Osteoblast (primary cell): ENCODE data around the gene ARHGAP35. TPM values are rescaled to one million over a fixed set of nuclear protein-coding genes. Genes with fewer than 3 reads are reported as not detected.

ENCODE experiments used
- DNase-seq: peaks from one replicate; pipeline ENCODE4 v3.0.0; 2011; ENCODE audit warnings: low spot score, mixed read lengths; ENCODE audit not compliant: insufficient read length; ENCODE audit errors: missing footprints
- H2AFZ ChIP-seq: 2 replicates; pipeline ENCODE4 v1.6.0; 2011; ENCODE audit warnings: mild to moderate bottlenecking, low read length
- H3K27ac ChIP-seq: 2 replicates; pipeline ENCODE4 v1.5.1; 2011; ENCODE audit warnings: mild to moderate bottlenecking, low read depth, low read length, moderate library complexity
- H3K27me3 ChIP-seq: 2 replicates; pipeline ENCODE4 v1.6.0; 2012; ENCODE audit warnings: mild to moderate bottlenecking, control low read depth, inconsistent platforms, low read length, moderate library complexity; ENCODE audit not compliant: insufficient read depth
- H3K36me3 ChIP-seq: 2 replicates; pipeline ENCODE4 v1.5.1; 2011; ENCODE audit warnings: mild to moderate bottlenecking, low read length, control low read depth, moderate library complexity; ENCODE audit not compliant: insufficient read depth
- H3K4me1 ChIP-seq: 2 replicates; pipeline ENCODE4 v1.5.1; 2011; ENCODE audit warnings: mild to moderate bottlenecking, low read length, control low read depth, moderate library complexity; ENCODE audit not compliant: insufficient read depth
- H3K4me2 ChIP-seq: 2 replicates; pipeline ENCODE4 v1.6.0; 2011; ENCODE audit warnings: mild to moderate bottlenecking, low read length; ENCODE audit not compliant: insufficient read depth
- H3K4me3 ChIP-seq: fragments of 200-600 bp; sonication (generic); 3 replicates; pipeline ENCODE4 v1.5.1; 2012; ENCODE audit warnings: mild to moderate bottlenecking, low read length, inconsistent platforms; ENCODE audit not compliant: insufficient read depth
- H3K79me2 ChIP-seq: 2 replicates; pipeline ENCODE4 v1.6.0; 2012; ENCODE audit warnings: mild to moderate bottlenecking, low read length, control low read depth, inconsistent platforms; ENCODE audit not compliant: insufficient read depth
- H3K9me3 ChIP-seq: 2 replicates; pipeline ENCODE4 v1.5.1; 2011; ENCODE audit warnings: low read depth, low read length, control low read depth
- H4K20me1 ChIP-seq: 2 replicates; pipeline ENCODE4 v1.6.0; 2012; ENCODE audit warnings: mild to moderate bottlenecking, low read length, control low read depth; ENCODE audit not compliant: insufficient read depth
- CTCF ChIP-seq: IDR thresholded peaks from 2 replicates; pipeline ENCODE4 v1.5.1; 2011; ENCODE audit warnings: mild to moderate bottlenecking, low read depth, low read length, moderate library complexity; ENCODE audit errors: extremely low read depth
- total RNA-seq: library from RNA; depleted of rRNA; stranded (reverse); fragments of >200 nt; gene quantifications from 2 replicates; pipeline ENCODE4 v1.2.3, GENCODE V29; 2012

ARHGAP35 gene
- total RNA-seq, 1 donor, result 82.2 TPM

- peak; percentile 34 for DNase-seq
- Histone ChIP-seq H3K4me2 (no peak overlapping the region), H4K20me1 (peaks cover 9% of the 10 kb centered on the region), H3K79me2 (peaks cover 43% of the 10 kb centered on the region), H3K27me3 (no peaks in the 10 kb centered on the region), H3K4me1 (peaks cover 4% of the 10 kb centered on the region), H3K9me3 (no peaks in the 10 kb centered on the region), H3K36me3 (peaks cover 69% of the 10 kb centered on the region), H3K27ac (peak overlapping the region; percentile 43), H2AFZ (no peak overlapping the region), H3K4me3 (no peak overlapping the region)
- no peak for TF ChIP-seq CTCF
These were observed 20.9 kb upstream of the ARHGAP35 start for GRCh38 chr19:46839752-46840497.

- Histone ChIP-seq H4K20me1 (peaks cover 9% of the 10 kb centered on the region), H3K4me1 (peaks cover 4% of the 10 kb centered on the region), H3K4me2 (no peak overlapping the region), H3K79me2 (peaks cover 45% of the 10 kb centered on the region), H3K36me3 (peaks cover 69% of the 10 kb centered on the region), H3K4me3 (no peak overlapping the region), H2AFZ (no peak overlapping the region), H3K9me3 (no peaks in the 10 kb centered on the region), H3K27ac (peak overlapping the region; percentile 43), H3K27me3 (no peaks in the 10 kb centered on the region)
- TF ChIP-seq CTCF, result peak; percentile 89
- peak; percentile 88 for DNase-seq
These were observed 20.3 kb upstream of the ARHGAP35 start for GRCh38 chr19:46840498-46840942.

GRCh38 chr19:46841458-46842083, 19.2 kb upstream of the ARHGAP35 start:
- TF ChIP-seq CTCF, result no peak
- Histone ChIP-seq H3K4me2 (no peak overlapping the region), H4K20me1 (peaks cover 14% of the 10 kb centered on the region), H3K4me3 (no peak overlapping the region), H3K27me3 (no peaks in the 10 kb centered on the region), H3K27ac (peak overlapping the region; percentile 58), H3K79me2 (peaks cover 56% of the 10 kb centered on the region), H3K9me3 (no peaks in the 10 kb centered on the region), H3K36me3 (peaks cover 70% of the 10 kb centered on the region), H2AFZ (no peak overlapping the region), H3K4me1 (peaks cover 7% of the 10 kb centered on the region)
- DNase-seq, result peak; percentile 93

GRCh38 chr19:46842791-46843190, 18.0 kb upstream of the ARHGAP35 start:
- TF ChIP-seq CTCF, result no peak
- Histone ChIP-seq H3K4me2 (no peak overlapping the region), H3K27ac (no peak overlapping the region), H2AFZ (no peak overlapping the region), H3K9me3 (no peaks in the 10 kb centered on the region), H3K4me1 (peaks cover 4% of the 10 kb centered on the region), H3K36me3 (peaks cover 71% of the 10 kb centered on the region), H3K79me2 (peaks cover 68% of the 10 kb centered on the region), H3K4me3 (no peak overlapping the region), H3K27me3 (no peaks in the 10 kb centered on the region), H4K20me1 (peaks cover 20% of the 10 kb centered on the region)
- no peak for DNase-seq
